Coronary artery (tissue), 2 donors: Measurements from ENCODE around the gene SETMAR.

Source experiments
- DNase-seq: peaks from one replicate; pipeline ENCODE4 v3.0.0-alpha.2; 2017; ENCODE audit warnings: low spot score
- H3K27ac ChIP-seq, 2 donors: fragments of 200-600 bp; sonication (generic); one replicate each; pipeline ENCODE4 v1.5.1; 2016 to 2019
- H3K4me3 ChIP-seq: fragments of 200-600 bp; sonication (generic); 2 replicates; pipeline ENCODE4 v1.5.1; 2016; ENCODE audit warnings: mild to moderate bottlenecking, moderate library complexity
- TF ChIP-seq, protein P1 (sequence below): fragments of 200-600 bp; sonication (generic); IDR thresholded peaks from one replicate; pipeline ENCODE4 v1.5.1; 2019; ENCODE audit warnings: antibody characterized with exemption

The SETMAR gene

DNA sequence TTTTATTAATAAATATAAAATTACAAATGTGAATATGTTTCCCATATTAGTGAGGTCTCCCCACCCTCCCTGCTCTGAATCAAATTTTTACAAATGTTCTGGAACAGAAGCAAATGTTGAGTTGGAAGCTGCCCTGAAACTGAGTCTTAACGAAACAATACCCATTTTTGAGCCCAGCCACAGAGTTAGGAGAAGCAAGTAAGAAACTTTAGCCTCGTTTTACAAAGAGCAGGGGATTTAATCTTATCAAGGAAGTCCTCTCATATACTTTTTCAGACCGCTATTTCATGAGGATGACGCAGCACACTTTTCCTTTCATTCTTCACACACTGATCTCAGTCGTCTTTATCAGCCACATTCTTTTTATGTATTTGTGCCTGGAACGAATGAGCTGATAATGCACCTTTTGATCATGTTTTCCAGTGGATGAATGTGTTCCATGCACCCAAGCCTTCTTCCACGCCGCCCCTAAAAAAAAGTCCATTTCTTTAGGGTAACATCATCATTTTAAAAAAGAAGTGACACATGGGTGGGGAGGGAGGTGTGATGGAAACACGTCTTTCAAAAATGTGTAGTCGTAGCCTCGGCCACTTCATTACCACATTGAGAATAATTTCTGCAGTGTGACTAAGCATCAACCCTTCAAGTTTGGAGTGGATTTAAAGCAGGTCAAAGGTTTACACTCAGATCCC lies 48.1 kb downstream of the SETMAR start:
- DNase-seq: no peak
- TF ChIP-seq, protein P1, sequence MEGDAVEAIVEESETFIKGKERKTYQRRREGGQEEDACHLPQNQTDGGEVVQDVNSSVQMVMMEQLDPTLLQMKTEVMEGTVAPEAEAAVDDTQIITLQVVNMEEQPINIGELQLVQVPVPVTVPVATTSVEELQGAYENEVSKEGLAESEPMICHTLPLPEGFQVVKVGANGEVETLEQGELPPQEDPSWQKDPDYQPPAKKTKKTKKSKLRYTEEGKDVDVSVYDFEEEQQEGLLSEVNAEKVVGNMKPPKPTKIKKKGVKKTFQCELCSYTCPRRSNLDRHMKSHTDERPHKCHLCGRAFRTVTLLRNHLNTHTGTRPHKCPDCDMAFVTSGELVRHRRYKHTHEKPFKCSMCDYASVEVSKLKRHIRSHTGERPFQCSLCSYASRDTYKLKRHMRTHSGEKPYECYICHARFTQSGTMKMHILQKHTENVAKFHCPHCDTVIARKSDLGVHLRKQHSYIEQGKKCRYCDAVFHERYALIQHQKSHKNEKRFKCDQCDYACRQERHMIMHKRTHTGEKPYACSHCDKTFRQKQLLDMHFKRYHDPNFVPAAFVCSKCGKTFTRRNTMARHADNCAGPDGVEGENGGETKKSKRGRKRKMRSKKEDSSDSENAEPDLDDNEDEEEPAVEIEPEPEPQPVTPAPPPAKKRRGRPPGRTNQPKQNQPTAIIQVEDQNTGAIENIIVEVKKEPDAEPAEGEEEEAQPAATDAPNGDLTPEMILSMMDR: no peak
- Histone ChIP-seq H3K27ac (peak overlapping the region; percentile 64 to 84), H3K4me3 (peak overlapping the region; percentile 57)

DNA sequence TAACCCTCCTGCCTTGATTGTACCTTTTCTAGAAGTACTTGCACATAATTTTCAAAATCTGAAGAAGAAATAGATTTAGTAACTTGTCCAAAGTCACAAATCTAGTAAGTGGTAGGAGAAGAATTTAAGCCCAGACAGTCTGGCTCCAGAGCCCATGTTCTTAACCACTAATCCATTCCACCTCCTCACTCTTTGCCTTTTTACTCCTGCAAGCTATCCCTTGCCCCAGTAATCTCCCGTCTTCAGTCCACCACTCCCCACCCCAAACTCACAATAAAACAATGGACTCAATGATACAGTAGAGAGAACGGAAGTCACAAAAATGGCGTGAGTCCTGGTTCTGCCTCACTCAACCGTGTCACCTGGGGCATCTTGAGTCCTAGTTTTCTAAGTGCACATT lies 48.7 kb downstream of the SETMAR start:
- TF ChIP-seq, protein P1: no peak
- no peak for DNase-seq
- Histone ChIP-seq H3K27ac (peak overlapping the region; percentile 64 to 84), H3K4me3 (peak overlapping the region; percentile 57)

DNA sequence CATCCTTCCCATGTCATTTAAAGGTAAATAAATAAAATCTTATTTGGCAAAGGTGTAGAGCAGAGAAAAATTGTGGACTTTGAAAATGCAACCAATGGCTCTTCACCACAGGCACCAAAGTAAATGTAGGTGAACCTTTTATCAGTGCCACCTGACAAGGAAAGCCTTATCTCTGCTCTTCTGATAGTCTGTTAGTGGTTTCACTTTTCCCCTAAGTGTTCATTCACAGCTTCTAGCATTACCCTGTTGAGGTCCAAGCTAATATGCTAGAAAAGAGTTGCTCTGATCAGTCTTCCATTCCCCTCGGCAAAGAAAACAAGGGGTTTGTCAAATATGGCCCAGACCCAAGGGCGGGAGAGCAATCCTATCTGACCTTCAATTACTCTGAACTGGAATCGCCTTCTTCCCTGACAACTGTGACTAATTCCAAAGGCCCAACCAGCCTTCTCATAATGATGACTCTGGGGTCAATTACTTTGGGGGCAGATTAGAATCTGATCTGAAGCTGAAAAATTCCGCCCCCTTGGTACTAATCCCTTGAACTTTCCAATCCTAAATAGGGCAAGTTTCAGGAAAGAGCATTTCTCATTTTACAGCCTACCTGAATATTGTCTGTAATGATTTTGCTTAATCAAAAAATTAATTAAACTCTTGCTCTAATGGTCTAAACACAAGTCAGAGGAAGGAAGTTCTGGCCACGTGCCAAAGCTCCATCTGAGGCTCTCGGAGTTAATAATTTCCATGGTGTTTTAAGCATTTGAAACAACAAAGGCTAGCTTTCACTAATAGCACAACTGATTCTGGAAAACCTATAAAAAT lies 52.4 kb downstream of the SETMAR start:
- DNase-seq: no peak
- H3K4me3 ChIP-seq: no peak overlapping the region
- TF ChIP-seq, protein P1: no peak
- H3K27ac ChIP-seq: peak overlapping the region in 1 of 2 donors; percentile 6

DNA sequence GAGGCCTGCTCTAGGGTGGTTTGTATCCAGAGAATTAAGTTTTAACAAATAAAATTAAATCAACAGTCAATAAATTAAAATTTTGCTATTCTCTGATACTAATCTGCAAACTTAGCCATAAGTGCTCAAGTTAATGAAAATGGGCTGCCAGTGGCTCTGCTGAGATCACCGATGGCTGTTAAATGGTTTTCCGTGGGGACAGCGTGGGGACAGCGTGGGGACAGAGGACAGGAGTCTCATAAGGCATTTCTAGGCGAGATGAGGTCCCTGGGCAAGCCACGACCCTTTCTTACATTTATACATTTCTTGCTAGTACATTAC lies 53.0 kb downstream of the SETMAR start:
- TF ChIP-seq, protein P1: no peak
- DNase-seq: no peak
- no peak overlapping the region for H3K27ac ChIP-seq
- no peak overlapping the region for H3K4me3 ChIP-seq

DNA sequence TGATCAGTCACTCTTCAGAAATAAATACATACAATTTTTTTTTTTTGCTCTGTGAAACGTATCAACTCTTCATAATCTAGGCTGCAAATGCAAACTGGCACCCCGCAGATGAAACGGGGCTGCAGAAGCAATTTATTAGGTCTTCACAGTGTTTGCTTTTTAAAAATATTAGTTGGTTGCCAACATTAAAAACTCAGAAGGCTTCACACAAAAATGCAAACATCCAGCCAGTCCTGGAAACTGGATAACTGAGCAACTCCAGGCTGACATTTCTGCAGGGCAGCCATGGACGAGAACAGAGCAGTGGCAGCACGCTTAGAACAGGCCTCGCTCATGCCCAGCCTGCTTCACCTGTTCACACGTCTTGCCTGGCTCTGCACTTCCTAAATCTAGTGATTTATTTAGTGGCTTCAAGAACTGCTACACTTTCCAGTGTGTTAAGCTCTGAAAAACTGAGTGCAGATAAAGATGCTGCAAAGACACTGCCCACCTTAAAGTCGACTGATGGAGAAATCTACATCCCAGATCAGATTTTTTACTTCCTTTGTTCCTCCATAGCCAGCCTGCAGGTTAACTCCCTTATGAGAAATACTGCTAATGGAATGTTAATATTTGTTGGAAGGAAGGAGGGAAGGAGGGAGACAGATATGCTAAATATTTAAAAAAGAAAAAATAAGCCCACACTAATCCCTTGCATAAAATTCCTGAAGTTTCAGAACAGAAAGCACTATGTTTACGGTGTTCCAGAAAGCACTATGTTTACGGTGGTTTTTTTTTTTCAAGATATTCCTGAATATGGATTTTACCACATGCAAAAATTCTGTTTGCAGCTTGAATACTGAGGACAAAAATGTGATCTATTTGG lies 53.6 kb downstream of the SETMAR start:
- Histone ChIP-seq H3K4me3 (no peak overlapping the region), H3K27ac (peak overlapping the region in 1 of 2 donors; percentile 45)
- DNase-seq: no peak
- TF ChIP-seq, protein P1: no peak

DNA sequence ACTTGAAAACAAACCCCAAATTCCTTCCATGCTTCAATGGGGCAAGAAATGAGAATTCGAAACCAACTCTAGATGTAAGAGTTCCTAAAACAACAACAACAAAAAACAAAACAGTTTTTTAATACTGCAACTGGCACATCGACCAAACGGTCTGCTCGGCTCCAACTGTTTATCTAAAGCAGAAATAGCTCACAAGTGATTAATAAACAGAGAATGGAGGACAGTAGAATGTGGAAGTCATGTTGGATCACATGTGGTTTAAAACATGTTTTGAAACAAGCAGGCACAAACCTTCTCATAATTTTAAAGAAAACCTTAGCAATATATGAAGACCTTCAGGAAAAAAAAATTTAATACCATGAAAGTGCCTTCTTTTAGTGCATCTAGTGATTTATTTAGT lies 55.1 kb downstream of the SETMAR start:
- DNase-seq: no peak
- TF ChIP-seq, protein P1: no peak
- Histone ChIP-seq H3K27ac (no peak overlapping the region), H3K4me3 (no peak overlapping the region)
